CD14-positive monocyte (primary cell): Measurements from ENCODE around the gene RNF5. TPM values are rescaled to one million over a fixed set of nuclear protein-coding genes. Genes with fewer than 3 reads are reported as not detected.

Experiments
- DNase-seq, 3 donors: peaks; one replicate each; pipeline ENCODE4 v3.0.0-alpha.2; 2011 to 2022
- H2AFZ ChIP-seq: 2 replicates; pipeline ENCODE4 v1.6.0; 2012; ENCODE audit warnings: mild to moderate bottlenecking, low read depth, low read length, inconsistent platforms; ENCODE audit not compliant: insufficient read depth, poor library complexity, severe bottlenecking
- H3K27ac ChIP-seq, 2 donors: 1 replicate in 1 of 2; 2 replicates in 1 of 2; pipeline ENCODE4 v1.5.1; 2012 to 2013; ENCODE audit warnings: low read length in 2 of 2, control low read depth in 1 of 2, inconsistent platforms in 1 of 2, low read depth in 1 of 2, mild to moderate bottlenecking in 1 of 2
- H3K27me3 ChIP-seq, 2 donors: one replicate each; pipeline versions ENCODE4 v1.6.0 to v1.6.1; 2011 to 2013; ENCODE audit warnings: low read length in 2 of 2; ENCODE audit not compliant: control insufficient read depth in 2 of 2, insufficient read depth in 2 of 2
- H3K36me3 ChIP-seq, 2 donors: replicated peaks in 1 of 2; 1 replicate in 1 of 2; 2 replicates in 1 of 2; pipeline versions ENCODE4 v1.5.1 to v1.6.1; 2012 to 2013; ENCODE audit warnings: low read length in 2 of 2, control low read depth in 1 of 2, inconsistent platforms in 1 of 2, mild to moderate bottlenecking in 1 of 2; ENCODE audit not compliant: insufficient read depth in 2 of 2, control insufficient read depth in 1 of 2
- H3K4me1 ChIP-seq, 2 donors: 1 replicate in 1 of 2; 2 replicates in 1 of 2; pipeline versions ENCODE4 v1.5.1 to v1.6.1; 2012 to 2013; ENCODE audit warnings: low read length in 2 of 2, control low read depth in 1 of 2, inconsistent platforms in 1 of 2, mild to moderate bottlenecking in 1 of 2, moderate library complexity in 1 of 2; ENCODE audit not compliant: insufficient read depth in 2 of 2, control insufficient read depth in 1 of 2
- H3K4me2 ChIP-seq: replicated peaks from 2 replicates; pipeline ENCODE3; 2012; ENCODE audit warnings: low read length, moderate library complexity, mild to moderate bottlenecking; ENCODE audit not compliant: poor library complexity, severe bottlenecking; ENCODE audit errors: extremely low read depth
- H3K4me3 ChIP-seq, 3 experiments: fragments of 200-600 bp in 1 of 3; sonication (generic) in 1 of 3; replicated peaks in 1 of 3; 1 replicate in 2 of 3; 2 replicates in 1 of 3; pipeline ENCODE4 v1.5.1; 2011 to 2013; ENCODE audit warnings: low read length in 3 of 3, mild to moderate bottlenecking in 3 of 3, control low read depth in 2 of 3, low read depth in 2 of 3, inconsistent platforms in 1 of 3, moderate library complexity in 1 of 3
- H3K79me2 ChIP-seq: 2 replicates; pipeline ENCODE4 v1.6.0; 2012; ENCODE audit warnings: mild to moderate bottlenecking, control low read depth, inconsistent platforms, low read length, moderate library complexity; ENCODE audit not compliant: insufficient read depth
- H3K9ac ChIP-seq: 2 replicates; pipeline ENCODE4 v1.6.0; 2017; ENCODE audit warnings: low read length, mild to moderate bottlenecking; ENCODE audit not compliant: insufficient read depth, poor library complexity, severe bottlenecking
- H3K9me3 ChIP-seq, 2 donors: replicated peaks in 1 of 2; 1 replicate in 1 of 2; 2 replicates in 1 of 2; pipeline versions ENCODE4 v1.5.1 to v1.6.1; 2012 to 2013; ENCODE audit warnings: low read length in 2 of 2, control low read depth in 1 of 2; ENCODE audit not compliant: control insufficient read depth in 1 of 2, insufficient read depth in 1 of 2
- H4K20me1 ChIP-seq: 2 replicates; pipeline ENCODE4 v1.6.0; 2012; ENCODE audit warnings: mild to moderate bottlenecking, low read length, control low read depth, moderate library complexity; ENCODE audit not compliant: insufficient read depth
- H3K27ac Mint-ChIP-seq, 7 donors: one replicate each; pipeline ENCODE4 v1.8.0; 2020; ENCODE audit warnings: mild to moderate bottlenecking in 7 of 7, mixed read lengths in 7 of 7, moderate library complexity in 6 of 7, inconsistent platforms in 2 of 7
- H3K27me3 Mint-ChIP-seq, 3 donors: one replicate each; pipeline ENCODE4 v1.8.0; 2021 to 2022; ENCODE audit warnings: low read depth in 3 of 3, mild to moderate bottlenecking in 3 of 3, mixed read lengths in 3 of 3, moderate library complexity in 3 of 3, inconsistent platforms in 1 of 3
- H3K36me3 Mint-ChIP-seq, 2 donors: one replicate each; pipeline ENCODE4 v1.8.0; 2020; ENCODE audit warnings: mixed read lengths in 2 of 2, inconsistent platforms in 1 of 2, mild to moderate bottlenecking in 1 of 2
- H3K4me1 Mint-ChIP-seq: one replicate; pipeline ENCODE4 v1.8.0; 2020; ENCODE audit warnings: mild to moderate bottlenecking, mixed read lengths
- H3K4me3 Mint-ChIP-seq, 2 donors: one replicate each; pipeline ENCODE4 v1.8.0; 2020; ENCODE audit warnings: mild to moderate bottlenecking in 2 of 2, mixed read lengths in 2 of 2, moderate library complexity in 1 of 2
- H3K9me3 Mint-ChIP-seq, 7 donors: one replicate each; pipeline ENCODE4 v1.8.0; 2020 to 2022; ENCODE audit warnings: mixed read lengths in 7 of 7, mild to moderate bottlenecking in 6 of 7, moderate library complexity in 6 of 7, inconsistent platforms in 2 of 7
- WGBS: methylation state at CpG from one replicate; pipeline ENCODE4 v1.1.5; 2013; ENCODE audit warnings: missing lambda C conversion rate; ENCODE audit not compliant: insufficient coverage; 5-methylcytosine and 5-hydroxymethylcytosine counted together
- intact Hi-C, 2 donors: fragments of 100-400 bp; cut with micrococcal nuclease; formaldehyde crosslinking; loops; one replicate each; pipeline versions ENCODE4 v1.15.0 to v1.15.1; 2023
- polyA plus RNA-seq, 3 donors: library from polyadenylated mRNA; depleted of rRNA in 1 of 3; unstranded in 2 of 3; stranded (reverse) in 1 of 3; fragments of 300-500 nt in 2 of 3; fragments of >200 nt in 1 of 3; fragmentation: Illumina TruSeq in 2 of 3; gene quantifications; 1 replicate in 2 of 3; 2 replicates in 1 of 3; pipeline ENCODE4 v1.2.3, GENCODE V29; 2012 to 2021
- TF ChIP-seq, protein P1 (sequence below): fragments of 200-600 bp; IDR thresholded peaks from one replicate; pipeline ENCODE4 v1.8.0; 2022; ENCODE audit warnings: antibody characterized with exemption, mild to moderate bottlenecking

Gene RNF5
- polyA plus RNA-seq, 3 donors: 62.2 to 108 (median 83.5) TPM

DNA sequence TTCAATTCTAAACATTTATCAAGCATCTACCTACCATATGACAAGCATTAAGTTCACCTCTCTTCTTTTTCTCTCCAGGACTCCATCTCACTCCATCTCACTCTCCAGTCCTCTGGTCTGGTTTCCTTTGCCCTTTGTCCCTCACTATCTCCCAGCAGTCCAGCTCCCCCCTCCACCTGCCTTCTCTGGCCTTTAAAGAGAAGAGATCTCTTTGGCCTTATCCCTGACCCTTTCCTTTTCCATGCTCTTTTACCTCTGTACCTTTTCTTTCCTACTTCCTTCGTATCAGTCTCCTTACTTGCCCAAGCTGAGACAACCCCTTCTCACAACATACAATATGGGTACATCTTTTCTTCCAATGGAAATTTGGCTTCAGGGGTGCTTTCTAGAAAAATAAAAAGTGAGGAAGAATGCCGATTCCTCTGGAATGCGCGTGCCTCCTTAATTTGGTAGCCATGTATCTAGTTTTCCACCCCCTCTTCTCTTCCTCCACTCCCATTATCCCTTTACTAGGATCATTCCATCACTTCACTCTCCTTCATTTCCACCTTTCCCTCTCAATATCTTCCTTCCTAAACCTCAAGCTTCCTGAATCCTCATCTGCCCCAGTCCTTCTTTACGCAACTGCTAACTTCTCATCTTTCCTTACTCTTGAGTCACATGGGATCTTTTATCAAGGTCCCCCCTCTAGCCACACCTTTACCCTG lies 1.6 kb upstream of the RNF5 start:
- Histone ChIP-seq H4K20me1 (no peaks in the 10 kb centered on the region), H3K9me3 (no peaks in the 10 kb centered on the region), H3K36me3 (peaks cover 11 to 18% of the 10 kb centered on the region in 2 donors), H3K4me3 (peak overlapping the region; percentile 71 to 94 (median 82)), H3K4me2 (peak overlapping the region; percentile 97), H2AFZ (peak overlapping the region; percentile 93), H3K4me1 (peaks cover 49 to 64% of the 10 kb centered on the region in 2 donors), H3K79me2 (peaks cover 49% of the 10 kb centered on the region), H3K9ac (peak overlapping the region; percentile 81), H3K27ac (peak overlapping the region; percentile 89 to 90), H3K27me3 (no peaks in the 10 kb centered on the region)
- H3K27me3 Mint-ChIP-seq: peaks cover 0 to 4% (median 0%) of the 10 kb centered on the region in 3 donors
- TF ChIP-seq, protein P1, sequence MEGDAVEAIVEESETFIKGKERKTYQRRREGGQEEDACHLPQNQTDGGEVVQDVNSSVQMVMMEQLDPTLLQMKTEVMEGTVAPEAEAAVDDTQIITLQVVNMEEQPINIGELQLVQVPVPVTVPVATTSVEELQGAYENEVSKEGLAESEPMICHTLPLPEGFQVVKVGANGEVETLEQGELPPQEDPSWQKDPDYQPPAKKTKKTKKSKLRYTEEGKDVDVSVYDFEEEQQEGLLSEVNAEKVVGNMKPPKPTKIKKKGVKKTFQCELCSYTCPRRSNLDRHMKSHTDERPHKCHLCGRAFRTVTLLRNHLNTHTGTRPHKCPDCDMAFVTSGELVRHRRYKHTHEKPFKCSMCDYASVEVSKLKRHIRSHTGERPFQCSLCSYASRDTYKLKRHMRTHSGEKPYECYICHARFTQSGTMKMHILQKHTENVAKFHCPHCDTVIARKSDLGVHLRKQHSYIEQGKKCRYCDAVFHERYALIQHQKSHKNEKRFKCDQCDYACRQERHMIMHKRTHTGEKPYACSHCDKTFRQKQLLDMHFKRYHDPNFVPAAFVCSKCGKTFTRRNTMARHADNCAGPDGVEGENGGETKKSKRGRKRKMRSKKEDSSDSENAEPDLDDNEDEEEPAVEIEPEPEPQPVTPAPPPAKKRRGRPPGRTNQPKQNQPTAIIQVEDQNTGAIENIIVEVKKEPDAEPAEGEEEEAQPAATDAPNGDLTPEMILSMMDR: no peak
- intact Hi-C loops: loop anchor here (1.0 to 5.0 kb wide), 2 partner anchors 28 to 54 kb away; no protein-coding TSS in a partner anchor
- 64% methylated on average over 2 of the region's 5 CpGs for WGBS
- no peaks in the 10 kb centered on the region for H3K9me3 Mint-ChIP-seq
- DNase-seq: peak in 2 of 3 donors; percentile 32 to 66
- peaks cover 75% of the 10 kb centered on the region for H3K4me1 Mint-ChIP-seq
- H3K36me3 Mint-ChIP-seq: peaks cover 16 to 18% of the 10 kb centered on the region in 2 donors
- peak overlapping the region; percentile 90 to 98 for H3K4me3 Mint-ChIP-seq
- peak overlapping the region; percentile 96 to 100 (median 100) for H3K27ac Mint-ChIP-seq

DNA sequence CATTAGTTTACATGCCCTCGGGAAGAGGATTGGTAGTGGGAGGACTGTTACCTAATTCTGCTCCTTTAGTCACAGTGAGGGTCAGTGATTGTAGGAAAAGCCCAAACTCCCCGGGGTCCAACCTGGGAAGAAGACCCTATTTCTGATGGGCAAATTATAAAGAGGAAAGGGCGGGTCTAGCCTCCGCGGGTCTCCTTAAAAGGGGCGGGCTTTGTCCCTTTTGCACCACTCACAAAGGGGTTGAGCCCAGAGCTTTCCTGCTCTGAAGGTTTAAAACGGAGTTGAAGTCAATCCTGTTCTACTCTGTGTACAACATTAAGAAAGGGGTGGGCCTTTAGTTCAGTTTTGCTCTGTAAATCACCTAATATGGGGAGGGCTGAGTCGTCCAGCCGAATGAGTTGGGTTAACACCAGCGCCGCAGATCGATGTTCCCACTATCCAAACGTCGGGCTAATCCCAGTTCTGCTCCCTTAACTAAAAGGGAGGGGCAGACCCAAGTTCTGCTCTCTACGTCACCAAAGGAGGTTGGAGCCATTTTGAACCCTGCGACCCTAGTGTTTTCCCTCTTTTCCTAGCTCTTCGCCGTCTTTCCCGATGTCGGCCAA lies 920 bp upstream of the RNF5 start:
- no peaks in the 10 kb centered on the region for H3K9me3 Mint-ChIP-seq
- 2% methylated on average over 16 of the region's 20 CpGs for WGBS
- Histone ChIP-seq H3K27me3 (no peaks in the 10 kb centered on the region), H3K9me3 (no peaks in the 10 kb centered on the region), H3K27ac (peak overlapping the region; percentile 89 to 90), H3K4me3 (peak overlapping the region; percentile 57 to 94 (median 82)), H2AFZ (peak overlapping the region; percentile 70), H3K4me1 (peaks cover 56 to 71% of the 10 kb centered on the region in 2 donors), H3K4me2 (peak overlapping the region; percentile 97), H4K20me1 (no peaks in the 10 kb centered on the region), H3K36me3 (peaks cover 11 to 24% of the 10 kb centered on the region in 2 donors), H3K79me2 (peaks cover 52% of the 10 kb centered on the region), H3K9ac (peak overlapping the region; percentile 56)
- peak overlapping the region; percentile 90 to 98 for H3K4me3 Mint-ChIP-seq
- no peak for DNase-seq
- peaks cover 0 to 4% (median 0%) of the 10 kb centered on the region in 3 donors for H3K27me3 Mint-ChIP-seq
- H3K4me1 Mint-ChIP-seq: peaks cover 81% of the 10 kb centered on the region
- peak overlapping the region; percentile 96 to 100 (median 100) for H3K27ac Mint-ChIP-seq
- intact Hi-C loops: loop anchor here in 1 of 2 donors (5.0 kb wide), 1 partner anchor 55 kb away; no protein-coding TSS in a partner anchor
- TF ChIP-seq, protein P1: no peak
- peaks cover 16 to 24% of the 10 kb centered on the region in 2 donors for H3K36me3 Mint-ChIP-seq
